Testis (tissue), 2 donors: Measurements from ENCODE around the gene ATP10A.
A peak's percentile ranks its signal among the peaks of the same experiment; 100 is the strongest.

Experiments
- CTCF ChIP-seq, 3 experiments: fragments of 450-650 bp in 2 of 3; fragments of 200-600 bp in 1 of 3; sonication (generic) in 1 of 3; IDR thresholded peaks; one replicate each; pipeline ENCODE4 v1.5.1; 2016 to 2019; ENCODE audit warnings: antibody characterized with exemption in 3 of 3, mild to moderate bottlenecking in 2 of 3, moderate library complexity in 1 of 3
- POLR2A ChIP-seq: fragments of 450-650 bp; IDR thresholded peaks from one replicate; pipeline ENCODE4 v1.6.1; 2017; ENCODE audit warnings: antibody characterized with exemption, mild to moderate bottlenecking, moderate library complexity

DNA sequence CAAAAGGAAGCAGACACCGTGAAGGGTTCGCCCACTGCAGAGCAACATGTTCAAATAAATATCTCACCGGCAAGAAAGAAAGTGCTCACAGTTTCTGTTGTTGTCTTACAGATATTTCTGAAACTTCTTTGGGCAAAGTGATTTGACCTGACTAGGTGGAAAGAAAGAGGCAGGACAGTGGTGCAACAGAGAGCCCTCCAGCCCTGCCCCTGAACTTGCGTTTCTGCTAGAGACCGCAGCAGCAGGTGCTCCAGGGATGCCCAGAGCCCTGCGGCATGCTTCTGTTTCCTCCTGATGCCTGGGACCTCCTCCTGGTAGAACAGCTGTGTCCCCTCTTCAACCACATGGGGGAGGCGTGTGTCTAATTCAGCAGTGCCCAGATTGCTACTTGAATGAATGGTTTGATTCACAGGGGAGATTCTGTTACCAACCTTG lies 123.4 kb downstream of the ATP10A start:
- TF ChIP-seq CTCF (IDR thresholded peaks at IDR 0.05) (peak in 1 of 3 experiments; percentile 20), POLR2A (no peak)
